H1 (cell line): ENCODE data around the gene SRRM4. TPM values are rescaled to one million over a fixed set of nuclear protein-coding genes. Genes with fewer than 3 reads are reported as not detected.
A peak's percentile ranks its signal among the peaks of the same experiment; 100 is the strongest.

Experiments
- CTCF ChIA-PET: fragments of 300-600 bp; sonication (Branson Sonifier 250); formaldehyde crosslinking; loops from one replicate; lab custom pipeline; 2021; ENCODE audit not compliant: partially characterized antibody; lab: Charles Lee
- POLR2A ChIA-PET: fragments of 300-600 bp; sonication (Branson Sonifier 250); formaldehyde crosslinking; loops from one replicate; lab custom pipeline; 2021; ENCODE audit warnings: inconsistent platforms; ENCODE audit not compliant: partially characterized antibody; lab: Charles Lee
- DNase-seq, 2 experiments: peaks; one replicate each; pipeline versions ENCODE4 v3.0.0 to v3.0.0-alpha.2; 2010 to 2022; ENCODE audit warnings: low spot score in 2 of 2, low read depth in 1 of 2, mixed read lengths in 1 of 2
- FAIRE-seq: peaks from 2 replicates; lab custom pipeline; 2011; peaks lifted over from hg19 to GRCh38; lab: Jason Lieb, UNC
- H2AFZ ChIP-seq: 2 replicates; pipeline ENCODE4 v1.8.1; 2012; ENCODE audit warnings: low read length, inconsistent platforms
- H2AK5ac ChIP-seq: 2 replicates; pipeline ENCODE4 v1.6.1; 2013; ENCODE audit warnings: low read depth, low read length
- H2BK120ac ChIP-seq: replicated peaks from 2 replicates; pipeline ENCODE3; 2013; ENCODE audit warnings: low read depth, low read length, inconsistent platforms
- H2BK12ac ChIP-seq: 2 replicates; pipeline ENCODE4 v1.6.1; 2013; ENCODE audit warnings: low read depth, low read length
- H2BK15ac ChIP-seq: 2 replicates; pipeline ENCODE4 v1.6.1; 2013; ENCODE audit warnings: low read length
- H2BK20ac ChIP-seq: 2 replicates; pipeline ENCODE4 v1.6.1; 2013; ENCODE audit warnings: low read length
- H2BK5ac ChIP-seq: 2 replicates; pipeline ENCODE4 v1.6.1; 2013; ENCODE audit warnings: low read depth, low read length
- H3K14ac ChIP-seq: 2 replicates; pipeline ENCODE4 v1.6.1; 2013; ENCODE audit warnings: inconsistent platforms; ENCODE audit not compliant: insufficient read length
- H3K18ac ChIP-seq: 2 replicates; pipeline ENCODE4 v1.6.1; 2013; ENCODE audit warnings: low read length; ENCODE audit errors: extremely low read depth
- H3K23ac ChIP-seq: 2 replicates; pipeline ENCODE4 v1.6.1; 2013; ENCODE audit warnings: inconsistent platforms; ENCODE audit not compliant: insufficient read length
- H3K23me2 ChIP-seq: 2 replicates; pipeline ENCODE4 v1.6.1; 2013; ENCODE audit warnings: low read depth, low read length
- H3K27ac ChIP-seq: 2 replicates; pipeline ENCODE4 v1.6.1; 2011; ENCODE audit warnings: low read depth, low read length, inconsistent platforms
- H3K27me3 ChIP-seq, 4 experiments: replicated peaks in 1 of 4; 1 replicate in 1 of 4; 2 replicates in 3 of 4; pipeline versions ENCODE4 v1.6.1 to v1.8.1; 2011 to 2013; ENCODE audit warnings: low read length in 3 of 4, mild to moderate bottlenecking in 3 of 4, inconsistent platforms in 2 of 4, mixed read lengths in 2 of 4, moderate library complexity in 1 of 4; ENCODE audit not compliant: control insufficient read depth in 3 of 4, insufficient read depth in 3 of 4; ENCODE audit errors: extremely low read depth in 1 of 4
- H3K36me3 ChIP-seq, 4 experiments: 2 replicates each; pipeline versions ENCODE4 v1.6.1 to v1.8.1; 2011 to 2013; ENCODE audit warnings: mild to moderate bottlenecking in 4 of 4, low read length in 3 of 4, moderate library complexity in 2 of 4, control low read depth in 1 of 4, inconsistent platforms in 1 of 4; ENCODE audit not compliant: insufficient read depth in 4 of 4, control insufficient read depth in 2 of 4
- H3K4ac ChIP-seq: replicated peaks from 2 replicates; pipeline ENCODE3; 2013; ENCODE audit warnings: low read length, low read depth, mixed read lengths, inconsistent platforms; ENCODE audit not compliant: insufficient read length
- H3K4me1 ChIP-seq, 4 experiments: replicated peaks in 1 of 4; 1 replicate in 1 of 4; 2 replicates in 3 of 4; pipeline versions ENCODE4 v1.6.1 to v1.8.1; 2011 to 2013; ENCODE audit warnings: low read length in 3 of 4, inconsistent platforms in 2 of 4, mixed read lengths in 1 of 4; ENCODE audit not compliant: insufficient read depth in 4 of 4, control insufficient read depth in 3 of 4
- H3K4me2 ChIP-seq, 2 experiments: 2 replicates each; pipeline versions ENCODE4 v1.6.1 to v1.8.1; 2011 to 2013; ENCODE audit warnings: low read depth in 2 of 2, low read length in 2 of 2, control low read depth in 1 of 2, inconsistent platforms in 1 of 2, mild to moderate bottlenecking in 1 of 2; ENCODE audit not compliant: insufficient read depth in 1 of 2
- H3K4me3 ChIP-seq, 4 experiments: fragments of 200-600, 300-600 bp in 1 of 4; sonication (generic), shearing (Covaris generic), sonication (Bioruptor Twin) in 1 of 4; 2 replicates each; pipeline versions ENCODE4 v1.5.1 to v1.8.1; 2011 to 2016; ENCODE audit warnings: low read length in 4 of 4, low read depth in 3 of 4, control low read depth in 2 of 4, inconsistent platforms in 2 of 4, mild to moderate bottlenecking in 2 of 4, mixed read lengths in 1 of 4, moderate library complexity in 1 of 4; ENCODE audit not compliant: insufficient read depth in 2 of 4; ENCODE audit errors: extremely low read depth in 1 of 4
- H3K56ac ChIP-seq: replicated peaks from 2 replicates; pipeline ENCODE3; 2013; ENCODE audit warnings: low read depth, mild to moderate bottlenecking, mixed read lengths, low read length, inconsistent platforms; ENCODE audit not compliant: insufficient read length
- H3K79me1 ChIP-seq: 2 replicates; pipeline ENCODE4 v1.6.1; 2013; ENCODE audit warnings: low read depth, low read length, control low read depth
- H3K79me2 ChIP-seq, 2 experiments: 2 replicates each; pipeline versions ENCODE4 v1.6.1 to v1.8.1; 2012 to 2013; ENCODE audit warnings: low read length in 2 of 2, mild to moderate bottlenecking in 2 of 2, inconsistent platforms in 1 of 2; ENCODE audit not compliant: insufficient read depth in 2 of 2, control insufficient read depth in 1 of 2
- H3K9ac ChIP-seq, 4 experiments: replicated peaks in 1 of 4; 1 replicate in 1 of 4; 2 replicates in 3 of 4; pipeline versions ENCODE4 v1.6.1 to v1.8.1; 2011 to 2013; ENCODE audit warnings: low read depth in 3 of 4, low read length in 3 of 4, control low read depth in 2 of 4, mild to moderate bottlenecking in 2 of 4, moderate library complexity in 2 of 4, inconsistent platforms in 1 of 4; ENCODE audit errors: extremely low read depth in 1 of 4
- H3K9me3 ChIP-seq, 2 experiments: 2 replicates each; pipeline versions ENCODE4 v1.6.1 to v1.8.1; 2012 to 2013; ENCODE audit warnings: mild to moderate bottlenecking in 2 of 2, moderate library complexity in 2 of 2, control low read depth in 1 of 2, inconsistent platforms in 1 of 2, low read depth in 1 of 2, low read length in 1 of 2, mixed read lengths in 1 of 2; ENCODE audit not compliant: insufficient read depth in 2 of 2
- H4K20me1 ChIP-seq, 2 experiments: replicated peaks in 1 of 2; 2 replicates each; pipeline versions ENCODE3 to v1.8.1; 2011 to 2013; ENCODE audit warnings: inconsistent platforms in 2 of 2, low read length in 2 of 2, mild to moderate bottlenecking in 1 of 2; ENCODE audit not compliant: insufficient read depth in 2 of 2, control insufficient read depth in 1 of 2
- H4K5ac ChIP-seq: 2 replicates; pipeline ENCODE4 v1.6.1; 2013; ENCODE audit warnings: low read length, low read depth, mixed read lengths, inconsistent platforms; ENCODE audit not compliant: insufficient read length
- H4K8ac ChIP-seq: 2 replicates; pipeline ENCODE4 v1.8.0; 2013; ENCODE audit warnings: mild to moderate bottlenecking, moderate library complexity, low read length, inconsistent platforms; ENCODE audit not compliant: insufficient read depth; ENCODE audit errors: extremely low read depth
- H4K91ac ChIP-seq: replicated peaks from 2 replicates; pipeline ENCODE3; 2013; ENCODE audit warnings: low read length, mixed read lengths, inconsistent platforms; ENCODE audit not compliant: insufficient read length
- ASH2L ChIP-seq: fragments of 200-600, 300-600 bp; sonication (generic); IDR thresholded peaks from one replicate; pipeline ENCODE4 v1.7.1; 2017; ENCODE audit warnings: low read length
- ATF3 ChIP-seq: IDR thresholded peaks from 2 replicates; pipeline ENCODE4 v1.6.1; 2011; ENCODE audit warnings: low read depth, mild to moderate bottlenecking, low read length; ENCODE audit not compliant: insufficient read depth
- BACH1 ChIP-seq: IDR thresholded peaks from 2 replicates; pipeline ENCODE4 v1.6.1; 2012; ENCODE audit warnings: low read length, improper control_type of control experiment
- CHD1 ChIP-seq: IDR thresholded peaks from 2 replicates; pipeline ENCODE4 v1.6.1; 2012; ENCODE audit warnings: low read depth, low read length, improper control_type of control experiment
- CTCF ChIP-seq, 3 experiments: IDR thresholded peaks; 1 replicate in 2 of 3; 2 replicates in 1 of 3; pipeline versions ENCODE4 v1.5.1 to v1.6.1; 2011; ENCODE audit warnings: low read length in 3 of 3, mild to moderate bottlenecking in 3 of 3, inconsistent platforms in 2 of 3, low read depth in 1 of 3, moderate library complexity in 1 of 3; ENCODE audit not compliant: insufficient read depth in 1 of 3; ENCODE audit errors: control extremely low read depth in 1 of 3
- JUND ChIP-seq: IDR thresholded peaks from 2 replicates; pipeline ENCODE4 v1.6.1; 2011; ENCODE audit warnings: mild to moderate bottlenecking, improper control_type of control experiment, low read length
- MAX ChIP-seq: IDR thresholded peaks from 2 replicates; pipeline ENCODE4 v1.6.1; 2012; ENCODE audit warnings: inconsistent platforms
- NRF1 ChIP-seq: IDR thresholded peaks from 2 replicates; pipeline ENCODE4 v1.6.1; 2011; ENCODE audit warnings: mild to moderate bottlenecking, low read depth, low read length, improper control_type of control experiment
- POLR2AphosphoS5 ChIP-seq: IDR thresholded peaks from 2 replicates; pipeline ENCODE4 v1.6.1; 2011; ENCODE audit warnings: low read depth, low read length
- TBP ChIP-seq: IDR thresholded peaks from 2 replicates; pipeline ENCODE4 v1.6.1; 2011; ENCODE audit warnings: low read depth, low read length, improper control_type of control experiment
- TCF12 ChIP-seq: IDR thresholded peaks from 2 replicates; pipeline ENCODE4 v1.6.1; 2011; ENCODE audit warnings: low read depth, mild to moderate bottlenecking, low read length
- WGBS, 2 experiments: shearing (Covaris generic) in 1 of 2; methylation state at CpG; one replicate each; pipeline versions ENCODE4 v1.1.6 to v1.1.7; 2013 to 2015; ENCODE audit warnings: low lambda C conversion rate in 2 of 2, mixed read lengths in 2 of 2, inconsistent platforms in 1 of 2, low coverage in 1 of 2, missing lambda C conversion rate in 1 of 2; ENCODE audit not compliant: insufficient replicate concordance in 2 of 2, insufficient coverage in 1 of 2, insufficient read length in 1 of 2; ENCODE audit errors: extremely low coverage in 1 of 2, missing lambda C conversion rate in 1 of 2; 5-methylcytosine and 5-hydroxymethylcytosine counted together
- polyA plus RNA-seq, 7 experiments: library from polyadenylated mRNA; depleted of rRNA in 3 of 7; stranded (reverse) in 5 of 7; unstranded in 2 of 7; fragments of >200 nt in 5 of 7; fragments of 200-250 nt in 2 of 7; gene quantifications; 1 replicate in 5 of 7; 2 replicates in 1 of 7; 4 replicates in 1 of 7; pipeline versions ENCODE4 v1.2.1 to v1.2.3, GENCODE V29; 2011 to 2013; ENCODE audit warnings: missing spikeins in 2 of 7, mixed read lengths in 2 of 7
- total RNA-seq: library from RNA; stranded (reverse); fragmentation: NEBNext Ultra II Directional; extraction: Animal tissue kit (Norgen Biotek cat#: 25700); gene quantifications from 2 replicates; pipeline ENCODE4 v1.2.1, GENCODE V29; 2021

The SRRM4 gene
- total and polyA plus RNA-seq, 2 of the 8 experiments (the other 6 are each of a cell fraction or from before 2014, with no cell fraction given): 0.53 to 1.1 TPM

- Histone ChIP-seq H2AFZ (no peak overlapping the region), H4K20me1 (peaks cover 0 to 4% of the 10 kb centered on the region in 2 experiments), H2BK5ac (no peak overlapping the region), H2AK5ac (no peak overlapping the region), H4K91ac (no peak overlapping the region), H3K9ac (no peak overlapping the region), H4K8ac (no peak overlapping the region), H2BK20ac (no peak overlapping the region), H3K79me2 (no peaks in the 10 kb centered on the region), H3K4ac (no peak overlapping the region), H4K5ac (no peak overlapping the region), H3K4me3 (no peak overlapping the region), H3K4me2 (no peak overlapping the region), H3K14ac (no peak overlapping the region), H3K56ac (no peak overlapping the region), H3K79me1 (no peaks in the 10 kb centered on the region), H3K9me3 (no peaks in the 10 kb centered on the region), H3K27me3 (peaks cover 0 to 1% (median 0%) of the 10 kb centered on the region in 4 experiments; a peak in 3 of 7 replicates), H2BK12ac (0 out of 2 replicates have a peak overlapping the region, but pooled peaks have one; percentile 10), H2BK15ac (no peak overlapping the region), H3K4me1 (peaks cover 0 to 14% (median under 1%) of the 10 kb centered on the region in 4 experiments; a peak in 1 of 7 replicates), H3K23me2 (peaks cover 8% of the 10 kb centered on the region; the same call in 1 of the 2 replicates), H3K23ac (no peak overlapping the region), H3K36me3 (no peaks in the 10 kb centered on the region), H3K27ac (no peak overlapping the region), H3K18ac (no peak overlapping the region), H2BK120ac (no peak overlapping the region)
- FAIRE-seq (no peak), DNase-seq (no peak)
- ChIA-PET CTCF (interaction anchor here (0.6 to 1.4 kb wide), 4 partner anchors 14 to 823 kb away, joined by 3 to 4 read pairs (median 3); no protein-coding TSS in a partner anchor), POLR2A (no interaction called here)
- WGBS, 2 experiments: 84% methylated on average over 6 of the region's 6 CpGs; no CpG with 5 or more reads in 1 of the 2 experiments
- TF ChIP-seq JUND (no peak), ASH2L (no peak), TBP (no peak), CTCF (IDR thresholded peaks at IDR 0.05; ENCODE audit: control extremely low read depth in 1 of 3, insufficient read depth in 1 of 3, low read depth in 1 of 3, low read length in 3 of 3) (no peak), NRF1 (no peak), POLR2AphosphoS5 (no peak), ATF3 (no peak), CHD1 (no peak), MAX (no peak), BACH1 (no peak), TCF12 (no peak)
Measured at GRCh38 chr12:119072440-119072839, 91.1 kb downstream of the SRRM4 start.
